ENCODE results near the gene SUSD4. TPM values are rescaled to one million over a fixed set of nuclear protein-coding genes. Genes with fewer than 3 reads are reported as not detected.

Gene SUSD4
- total RNA-seq, 1 donor from 2014 or later, result 3.5 TPM

GRCh38 chr1:223326776-223327175, 37.2 kb downstream of the SUSD4 start:
- Histone ChIP-seq H3K4me2 (no peak overlapping the region), H3K4me1 (peaks cover 9% of the 10 kb centered on the region), H3F3A (ENCODE audit: low read depth) (no peaks in the 10 kb centered on the region), H3K9ac (no peak overlapping the region), H3K79me2 (ENCODE audit: low read depth) (no peaks in the 10 kb centered on the region), H3K36me3 (no peaks in the 10 kb centered on the region), H3K4me3 (no peak overlapping the region), H3K9me3 (ENCODE audit: low read depth) (no peaks in the 10 kb centered on the region), H3K27ac (no peak overlapping the region), H4K20me1 (ENCODE audit: low read depth) (no peaks in the 10 kb centered on the region), H2AFZ (replicated peaks) (no peak overlapping the region), H3K27me3 (no peaks in the 10 kb centered on the region)
- TF ChIP-seq CTCF (IDR thresholded peaks at IDR 0.05) (no peak), EZH2 (IDR thresholded peaks at IDR 0.05) (no peak), EZH2phosphoT487 (IDR thresholded peaks at IDR 0.05) (no peak)
- H3K4me3 Mint-ChIP-seq, result no peak overlapping the region
- no peaks in the 10 kb centered on the region for H3K36me3 Mint-ChIP-seq
- peaks cover 5% of the 10 kb centered on the region for H3K27me3 Mint-ChIP-seq (ENCODE audit: insufficient read depth, low read depth)
- no peak overlapping the region for H3K27ac Mint-ChIP-seq
- H3K9me3 Mint-ChIP-seq, result no peaks in the 10 kb centered on the region
- H3K4me1 Mint-ChIP-seq, result peaks cover 8% of the 10 kb centered on the region
- DNase-seq (ENCODE audit: low spot score), result no peak

- Histone ChIP-seq H3F3A (ENCODE audit: low read depth) (peaks cover 23% of the 10 kb centered on the region), H3K27me3 (no peaks in the 10 kb centered on the region), H3K9me3 (ENCODE audit: low read depth) (no peaks in the 10 kb centered on the region), H3K36me3 (no peaks in the 10 kb centered on the region), H3K4me3 (no peak overlapping the region), H3K27ac (no peak overlapping the region), H3K9ac (no peak overlapping the region), H3K79me2 (ENCODE audit: low read depth) (no peaks in the 10 kb centered on the region), H3K4me1 (peaks cover 17% of the 10 kb centered on the region), H4K20me1 (ENCODE audit: low read depth) (no peaks in the 10 kb centered on the region), H3K4me2 (no peak overlapping the region), H2AFZ (replicated peaks) (no peak overlapping the region)
- H3K4me1 Mint-ChIP-seq, result peaks cover 17% of the 10 kb centered on the region
- DNase-seq (ENCODE audit: low spot score), result no peak
- H3K4me3 Mint-ChIP-seq, result no peak overlapping the region
- H3K36me3 Mint-ChIP-seq, result no peaks in the 10 kb centered on the region
- peaks cover under 1% of the 10 kb centered on the region for H3K27me3 Mint-ChIP-seq (ENCODE audit: insufficient read depth, low read depth)
- no peaks in the 10 kb centered on the region for H3K9me3 Mint-ChIP-seq
- H3K27ac Mint-ChIP-seq, result no peak overlapping the region
- TF ChIP-seq EZH2phosphoT487 (IDR thresholded peaks at IDR 0.05) (no peak), EZH2 (IDR thresholded peaks at IDR 0.05) (no peak), CTCF (IDR thresholded peaks at IDR 0.05) (no peak)
Observed at GRCh38 chr1:223323491-223324484, 40.2 kb downstream of the SUSD4 start.

GRCh38 chr1:223322868-223323267, 41.1 kb downstream of the SUSD4 start:
- no peak overlapping the region for H3K4me3 ChIP-seq
- Mint-ChIP-seq H3K9me3 (no peaks in the 10 kb centered on the region), H3K36me3 (no peaks in the 10 kb centered on the region), H3K27me3 (ENCODE audit: insufficient read depth, low read depth) (no peaks in the 10 kb centered on the region), H3K4me3 (no peak overlapping the region), H3K4me1 (peaks cover 17% of the 10 kb centered on the region), H3K27ac (no peak overlapping the region)
- no peak overlapping the region for H3K4me2 ChIP-seq
- H2AFZ ChIP-seq (replicated peaks), result no peak overlapping the region
- no peaks in the 10 kb centered on the region for H3K36me3 ChIP-seq
- H3K27ac ChIP-seq, result no peak overlapping the region
- no peak overlapping the region for H3K9ac ChIP-seq
- peaks cover 17% of the 10 kb centered on the region for H3K4me1 ChIP-seq
- DNase-seq (ENCODE audit: low spot score), result no peak
- no peaks in the 10 kb centered on the region for H3K27me3 ChIP-seq
- no peaks in the 10 kb centered on the region for H3K9me3 ChIP-seq (ENCODE audit: low read depth)
- no peaks in the 10 kb centered on the region for H3K79me2 ChIP-seq (ENCODE audit: low read depth)
- H3F3A ChIP-seq (ENCODE audit: low read depth), result peaks cover 23% of the 10 kb centered on the region
- H4K20me1 ChIP-seq (ENCODE audit: low read depth), result no peaks in the 10 kb centered on the region
- TF ChIP-seq EZH2 (IDR thresholded peaks at IDR 0.05) (no peak), CTCF (IDR thresholded peaks at IDR 0.05) (no peak), EZH2phosphoT487 (IDR thresholded peaks at IDR 0.05) (no peak)
